CD4-positive, alpha-beta T cell treated with Interleukin-17A for 1 hour (primary cell): ENCODE data around the gene CCDC91.

Experiments used
- DNase-seq: peaks from one replicate; pipeline ENCODE4 v3.0.0-alpha.2; 2020

The CCDC91 gene

GRCh38 chr12:28190321-28191050 lies at the start of gene CCDC91:
Gene CCDC91, plus strand, starts transcription at chr12:28190456. Its CDS starts 66,760 bp downstream, at chr12:28257216.
- peak; percentile 94 for DNase-seq

- no peak for DNase-seq
These were observed 46.2 kb upstream of the CCDC91 start for GRCh38 chr12:28144059-28144458.

DNA sequence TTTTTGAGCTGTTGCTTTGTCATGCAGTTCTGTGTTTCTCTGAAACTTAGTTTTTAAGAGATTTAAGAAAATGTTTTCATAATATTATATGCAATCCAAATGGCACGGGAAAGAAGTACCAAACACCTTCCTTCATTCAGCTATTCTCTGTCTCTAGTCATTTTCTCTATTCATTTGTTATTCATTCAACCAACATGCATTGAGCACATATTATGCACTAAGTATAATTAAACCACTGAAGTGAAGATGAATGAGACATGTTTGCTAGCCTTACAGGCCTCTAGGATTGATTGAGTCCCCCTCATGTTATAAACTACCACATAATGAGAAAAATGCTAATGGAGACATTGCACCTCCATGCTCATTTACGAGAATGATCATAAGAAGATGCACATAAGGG lies 45.7 kb upstream of the CCDC91 start:
- no peak for DNase-seq

DNA sequence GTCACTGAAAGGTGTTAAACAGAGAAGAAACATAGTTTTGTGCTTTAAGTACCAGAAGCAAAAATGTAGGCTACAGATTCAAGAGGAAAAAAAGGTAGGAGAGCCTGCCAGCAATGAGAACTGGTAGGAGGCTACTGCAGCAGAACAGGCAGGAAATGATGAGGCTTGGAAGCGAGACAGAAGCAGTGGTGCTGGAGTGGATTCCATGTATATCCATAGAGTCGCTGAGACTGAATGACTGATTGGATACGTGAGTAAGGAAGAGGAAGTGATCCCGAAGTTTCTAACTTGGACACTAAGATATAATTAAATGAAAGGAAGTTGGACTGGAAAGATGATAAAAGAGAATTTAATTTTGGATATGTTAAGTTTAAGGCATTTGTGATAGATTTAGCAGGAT lies 45.0 kb upstream of the CCDC91 start:
- no peak for DNase-seq

GRCh38 chr12:28149279-28149678 lies 41.0 kb upstream of the CCDC91 start:
- no peak for DNase-seq

- no peak for DNase-seq
These were observed 33.9 kb upstream of the CCDC91 start for GRCh38 chr12:28156362-28156761.

DNA sequence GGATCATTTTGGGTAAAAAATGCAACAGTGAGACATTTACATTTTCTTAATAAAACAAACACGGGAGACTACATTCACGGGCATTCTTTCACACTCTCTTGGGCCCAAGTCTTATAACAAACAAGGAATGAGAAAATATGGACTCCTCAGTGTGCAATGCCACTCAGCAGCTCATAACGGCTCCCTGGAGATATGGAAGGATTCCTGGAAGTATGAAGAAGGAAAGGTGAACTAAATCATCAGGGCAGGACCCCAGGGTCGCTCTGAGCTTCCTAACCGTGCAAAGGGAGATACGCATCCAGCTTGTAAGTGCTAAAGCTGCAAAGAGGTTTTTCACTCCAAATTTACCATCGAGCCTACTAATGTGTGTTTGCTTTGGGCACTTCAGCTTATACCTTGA lies 33.5 kb upstream of the CCDC91 start:
- DNase-seq: no peak

GRCh38 chr12:28158353-28158752 lies 31.9 kb upstream of the CCDC91 start:
- DNase-seq: no peak

DNA sequence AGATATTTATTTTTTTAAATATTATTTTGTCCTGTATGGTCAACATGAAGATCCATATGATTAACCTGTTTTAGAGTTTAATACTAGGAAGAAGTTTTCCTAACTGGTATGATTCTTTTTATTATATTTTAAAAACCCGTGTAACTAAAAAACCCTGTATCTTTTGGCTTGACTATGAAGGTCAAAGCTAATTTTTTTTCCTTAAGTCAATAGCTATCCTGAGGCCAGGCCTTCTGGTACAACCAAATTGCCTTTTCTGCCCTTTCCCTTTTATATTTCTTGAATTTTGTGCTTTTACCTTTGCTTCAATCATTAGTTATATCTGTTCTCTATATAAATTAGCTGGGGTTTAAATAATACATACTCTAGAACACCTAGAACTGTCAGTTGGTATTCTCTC lies 30.6 kb upstream of the CCDC91 start:
- no peak for DNase-seq

DNA sequence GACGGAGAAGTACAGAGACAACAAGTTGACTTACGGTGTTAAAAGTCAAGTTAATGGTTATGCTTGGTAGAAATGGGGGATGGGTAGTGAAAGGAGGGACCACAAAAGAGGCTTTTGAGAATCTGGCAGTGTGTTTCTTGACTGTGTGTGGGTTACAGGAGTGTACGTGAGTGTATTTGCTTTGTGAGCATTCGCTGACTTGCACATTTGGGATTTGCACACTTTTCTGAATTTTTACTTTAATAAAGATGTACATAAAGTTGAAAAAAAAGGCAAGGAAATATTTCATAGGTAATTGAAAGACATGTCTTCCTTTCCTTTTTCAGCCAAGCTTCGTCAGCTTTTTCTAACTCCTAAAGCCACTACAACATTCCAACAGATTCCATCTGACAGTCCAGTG lies 28.6 kb upstream of the CCDC91 start:
- DNase-seq: no peak

GRCh38 chr12:28162697-28163096 lies 27.6 kb upstream of the CCDC91 start:
- no peak for DNase-seq

DNA sequence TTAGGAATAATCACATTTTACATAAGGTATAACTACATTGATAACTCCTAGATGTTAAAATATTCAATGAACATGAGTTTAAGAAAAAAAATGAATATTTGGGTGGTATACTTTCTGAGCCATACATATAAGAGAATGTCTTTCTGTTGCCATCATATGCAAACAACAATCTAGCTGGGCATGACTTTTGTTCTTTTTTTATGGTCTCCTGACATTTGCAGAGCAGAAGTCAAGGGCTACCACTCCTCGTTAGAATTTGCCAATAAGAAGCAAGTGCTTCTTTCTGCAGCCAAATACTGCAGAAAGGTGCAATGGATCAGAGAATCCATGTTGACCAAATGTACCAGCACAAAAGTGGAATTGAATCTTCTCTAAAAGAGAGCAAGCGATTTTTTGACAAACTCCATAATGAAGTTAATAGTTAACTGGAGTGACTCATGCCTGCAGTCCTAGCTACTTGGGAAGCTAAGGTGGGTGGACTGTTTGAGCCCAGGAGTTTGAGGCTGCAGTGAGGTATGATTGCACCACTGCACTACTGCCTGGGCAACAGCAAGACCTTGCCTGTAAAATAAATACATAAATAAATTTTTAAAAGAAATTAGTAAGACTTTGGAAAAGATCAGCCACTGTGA lies 25.5 kb upstream of the CCDC91 start:
- DNase-seq: no peak

DNA sequence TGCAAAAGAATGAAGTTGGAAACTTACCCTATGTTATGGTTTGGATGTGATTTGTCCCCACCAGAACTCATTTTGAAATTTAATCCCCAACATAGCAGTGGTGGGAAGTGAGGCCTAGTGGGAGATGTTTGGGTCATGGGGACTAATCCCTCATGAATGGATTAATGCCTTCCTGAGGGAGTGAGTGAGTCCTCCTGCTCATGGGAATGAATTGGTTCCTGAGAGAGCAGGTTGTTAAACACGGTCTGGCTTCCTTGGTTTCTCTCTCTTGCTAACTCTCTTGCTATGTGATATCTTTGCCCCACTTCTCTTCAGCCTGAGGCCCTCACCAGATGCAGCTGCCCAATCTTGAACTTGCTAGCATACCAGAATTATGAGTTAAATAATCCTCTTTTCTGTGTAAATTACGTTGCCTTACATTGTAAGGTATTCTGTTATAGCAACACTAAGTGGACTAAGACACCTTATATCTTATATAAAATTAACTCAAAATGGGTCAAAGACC lies 22.2 kb upstream of the CCDC91 start:
- no peak for DNase-seq

DNA sequence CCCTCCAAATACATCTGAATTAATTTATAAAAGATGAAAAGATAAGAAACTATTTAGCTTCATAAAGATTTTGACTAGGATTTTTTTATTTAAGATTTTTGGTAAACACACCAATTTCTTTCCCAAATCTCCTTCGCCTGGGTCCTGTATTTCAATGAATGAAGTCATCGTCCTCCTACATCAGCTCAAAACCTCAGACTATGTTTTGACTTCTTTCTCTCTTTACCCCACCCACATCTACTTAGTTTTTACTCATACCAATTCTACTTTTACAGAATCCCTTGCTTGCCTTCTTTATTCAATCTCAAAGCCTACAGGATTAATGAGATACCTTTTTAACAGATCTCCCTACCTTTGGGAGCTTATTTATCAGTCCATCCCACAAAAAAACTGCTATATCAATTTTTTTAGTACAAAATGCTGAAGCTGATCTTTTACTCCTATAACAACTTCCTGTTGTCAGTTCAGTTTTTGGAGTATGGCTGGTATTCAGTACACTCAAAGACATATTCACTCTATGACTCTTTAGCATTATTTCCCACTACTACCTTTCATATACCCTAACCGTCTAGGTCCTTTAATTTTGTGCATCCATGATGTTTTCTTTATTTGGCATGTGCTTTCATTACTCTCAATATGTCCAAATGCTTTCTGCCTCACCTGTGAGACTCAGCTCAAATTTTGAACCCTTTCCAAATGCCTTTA lies 18.7 kb upstream of the CCDC91 start:
- DNase-seq: no peak

DNA sequence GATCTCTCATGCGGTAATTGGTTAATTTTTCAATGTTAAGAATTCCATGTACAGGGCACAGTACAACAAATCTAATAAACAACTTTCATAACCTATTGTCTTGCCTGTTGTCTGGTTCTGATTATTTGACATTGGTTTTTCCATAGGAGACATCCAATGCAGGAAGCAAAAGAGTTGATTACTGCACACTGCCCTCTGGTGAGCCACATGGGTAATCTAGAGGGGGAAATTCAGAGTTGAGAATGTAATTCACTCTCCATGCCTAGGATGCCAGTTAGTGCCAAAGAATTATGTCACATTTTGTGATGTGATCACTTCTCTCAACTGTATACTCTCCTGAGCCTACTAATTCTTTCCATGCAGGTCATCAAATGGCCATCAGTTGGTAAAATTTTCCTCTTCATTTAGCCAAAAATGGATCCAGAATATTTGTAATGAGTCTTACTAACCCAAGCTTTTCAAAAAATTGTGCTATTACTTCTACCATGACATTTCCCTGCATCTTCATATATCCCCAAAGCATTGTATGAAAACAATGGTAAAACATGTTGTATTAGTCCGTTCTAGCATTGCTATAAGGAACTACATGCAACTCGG lies 17.7 kb upstream of the CCDC91 start:
- no peak for DNase-seq

DNA sequence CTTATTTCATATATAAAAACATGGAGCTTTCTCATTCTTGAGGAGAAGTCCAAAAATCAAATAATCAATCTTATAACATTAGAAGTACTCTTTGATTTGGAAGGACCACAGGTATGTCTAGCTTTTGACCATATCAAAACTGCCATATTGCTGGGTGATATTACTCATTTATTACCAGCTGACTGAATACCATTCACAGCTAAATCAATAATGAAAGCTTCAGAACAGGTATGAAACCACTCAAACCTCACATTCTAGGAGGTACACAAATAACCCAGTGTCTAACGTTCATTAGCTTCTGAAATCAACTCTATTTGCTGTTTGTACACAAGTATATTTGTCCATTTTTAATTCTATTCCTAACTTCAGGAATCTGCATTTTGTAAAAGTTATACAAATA lies 16.8 kb upstream of the CCDC91 start:
- DNase-seq: no peak

DNA sequence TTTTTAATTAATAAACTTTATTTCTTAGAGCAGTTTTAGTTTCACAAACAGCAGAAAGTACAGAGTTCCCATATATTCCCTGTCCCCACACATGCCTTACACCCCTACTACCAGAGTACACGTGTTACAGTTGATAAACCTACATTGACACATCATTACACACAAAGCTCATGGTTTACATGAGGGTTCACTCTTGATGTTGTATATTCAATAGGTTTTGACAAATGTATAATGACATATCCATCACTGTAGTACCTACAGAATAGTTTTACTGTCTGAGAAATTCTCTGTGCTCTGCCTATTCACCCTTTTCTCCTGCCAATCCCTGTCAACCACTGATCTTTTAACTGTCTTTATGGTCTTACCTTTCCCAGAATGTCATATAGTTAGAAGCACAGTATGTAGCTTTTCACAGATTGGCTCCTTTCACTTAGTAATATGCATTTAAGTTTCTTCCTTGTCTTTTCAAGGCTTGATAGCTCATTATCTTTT lies 15.1 kb upstream of the CCDC91 start:
- DNase-seq: no peak

- DNase-seq: no peak
These were observed 14.0 kb upstream of the CCDC91 start for GRCh38 chr12:28176295-28176694.

GRCh38 chr12:28177461-28177860 lies 12.8 kb upstream of the CCDC91 start:
- no peak for DNase-seq

GRCh38 chr12:28177905-28178304 lies 12.4 kb upstream of the CCDC91 start:
- no peak for DNase-seq

GRCh38 chr12:28178775-28179174 lies 11.5 kb upstream of the CCDC91 start:
- DNase-seq: no peak

DNA sequence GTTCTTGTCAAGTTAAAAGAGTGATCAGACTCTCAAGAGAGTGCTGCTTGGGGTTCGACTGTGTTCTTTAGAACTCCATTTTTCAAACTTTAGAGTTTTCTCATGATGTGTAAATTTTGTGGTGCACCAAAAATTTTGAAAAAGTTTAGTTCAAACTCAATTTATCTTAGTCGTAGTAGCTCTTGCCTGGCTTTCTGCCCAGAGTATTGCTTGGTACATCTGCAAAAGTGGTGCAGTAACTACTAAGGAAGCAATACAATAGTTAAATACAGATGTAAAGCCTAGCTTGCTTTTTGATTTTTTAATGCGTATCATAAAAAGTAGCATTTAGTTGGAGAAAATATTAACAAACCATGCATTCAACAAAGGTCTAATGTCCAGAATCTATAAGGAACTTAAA lies 9.5 kb upstream of the CCDC91 start:
- no peak for DNase-seq

DNA sequence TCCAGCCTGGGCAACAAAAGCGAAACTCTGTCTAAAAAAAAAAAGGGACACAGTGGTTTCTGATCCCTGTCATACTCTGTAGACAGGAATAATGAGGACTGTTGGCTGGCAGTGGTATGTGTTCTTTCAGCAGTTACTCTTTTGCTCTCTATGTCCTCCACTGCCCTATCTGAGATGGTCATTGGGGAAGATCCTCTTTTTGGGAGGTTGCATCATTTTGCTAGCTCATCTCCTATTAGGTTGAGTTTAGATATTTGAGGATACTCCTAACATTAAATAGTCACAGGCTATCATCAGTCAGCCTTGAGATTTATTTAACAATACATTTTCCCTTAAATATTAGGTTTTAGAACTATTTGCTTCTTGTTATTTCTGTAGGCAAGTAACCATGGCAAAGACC lies 5.9 kb upstream of the CCDC91 start:
- DNase-seq: no peak
